IMR-90 (cell line): ENCODE data around the gene CHSY3. TPM values are rescaled to one million over a fixed set of nuclear protein-coding genes. Genes with fewer than 3 reads are reported as not detected.

Experiments used
- ATAC-seq: fragments of 200-7000 bp; cut with Tn5 transposase; 2 replicates; pipeline ENCODE4 v1.9.1; 2020; ENCODE audit warnings: low read depth, mild to moderate bottlenecking, moderate library complexity
- BruUV-seq: library from RNA; stranded (reverse); fragments of 400-500 nt; replicated peaks from 2 replicates; lab custom pipeline; 2021; lab: Mats Ljungman, UMichigan
- CTCF ChIA-PET: fragments of 300-600 bp; formaldehyde crosslinking; extraction: SDS; loops from one replicate; lab custom pipeline; 2021; ENCODE audit warnings: antibody characterized with exemption; lab: Yijun Ruan, JAX
- POLR2A ChIA-PET: fragments of 300-600 bp; sonication (Branson Sonifier 250); formaldehyde crosslinking; loops from one replicate; lab custom pipeline; 2022; ENCODE audit warnings: antibody characterized with exemption; ENCODE audit not compliant: unreplicated experiment; lab: Charles Lee
- DNase-seq: peaks from one replicate; pipeline ENCODE4 v3.0.0; 2013
- H2AFZ ChIP-seq: replicated peaks from 2 replicates; pipeline ENCODE3; 2013; ENCODE audit warnings: low read length, mild to moderate bottlenecking; ENCODE audit not compliant: poor library complexity
- H2AK5ac ChIP-seq: 2 replicates; pipeline ENCODE4 v1.6.1; 2013; ENCODE audit warnings: low read depth, low read length, inconsistent platforms
- H2AK9ac ChIP-seq: replicated peaks from 2 replicates; pipeline ENCODE3; 2013; ENCODE audit warnings: mild to moderate bottlenecking, low read depth, low read length, moderate library complexity; ENCODE audit not compliant: poor library complexity
- H2BK120ac ChIP-seq: 2 replicates; pipeline ENCODE4 v1.6.1; 2013; ENCODE audit warnings: low read depth, low read length, inconsistent platforms
- H2BK15ac ChIP-seq: 3 replicates; pipeline ENCODE4 v1.6.1; 2013; ENCODE audit warnings: low read depth, low read length, inconsistent platforms
- H2BK20ac ChIP-seq: 2 replicates; pipeline ENCODE4 v1.6.1; 2013; ENCODE audit warnings: low read depth, mild to moderate bottlenecking, inconsistent platforms, low read length, moderate library complexity
- H2BK5ac ChIP-seq: 2 replicates; pipeline ENCODE4 v1.6.1; 2013; ENCODE audit warnings: mild to moderate bottlenecking, low read depth, low read length, inconsistent platforms; ENCODE audit not compliant: poor library complexity, severe bottlenecking
- H3K14ac ChIP-seq: replicated peaks from 2 replicates; pipeline ENCODE4 v1.6.1; 2013; ENCODE audit warnings: low read depth, low read length, inconsistent platforms
- H3K18ac ChIP-seq: 2 replicates; pipeline ENCODE4 v1.6.1; 2013; ENCODE audit warnings: low read depth, low read length, control low read depth
- H3K23ac ChIP-seq: 2 replicates; pipeline ENCODE4 v1.6.1; 2013; ENCODE audit warnings: low read depth, low read length, inconsistent platforms
- H3K27ac ChIP-seq: 2 replicates; pipeline ENCODE4 v1.5.1; 2013; ENCODE audit warnings: mild to moderate bottlenecking, control low read depth, low read length; ENCODE audit not compliant: insufficient read depth
- H3K27me3 ChIP-seq: 2 replicates; pipeline ENCODE4 v1.6.1; 2013; ENCODE audit warnings: low read length; ENCODE audit not compliant: control insufficient read depth, insufficient read depth
- H3K36me3 ChIP-seq: 2 replicates; pipeline ENCODE4 v1.6.1; 2013; ENCODE audit warnings: low read length, mixed read lengths; ENCODE audit not compliant: control insufficient read depth, insufficient read depth
- H3K4ac ChIP-seq: 2 replicates; pipeline ENCODE4 v1.6.1; 2013; ENCODE audit warnings: low read depth, low read length, inconsistent platforms
- H3K4me1 ChIP-seq: 2 replicates; pipeline ENCODE4 v1.6.1; 2013; ENCODE audit warnings: low read length, mixed read lengths; ENCODE audit not compliant: control insufficient read depth, insufficient read depth
- H3K4me2 ChIP-seq: 2 replicates; pipeline ENCODE4 v1.6.1; 2013; ENCODE audit warnings: low read depth, mild to moderate bottlenecking, control low read depth, low read length, moderate library complexity
- H3K4me3 ChIP-seq: 2 replicates; pipeline ENCODE4 v1.5.1; 2013; ENCODE audit warnings: low read depth, mild to moderate bottlenecking, control low read depth, low read length, moderate library complexity; ENCODE audit not compliant: insufficient read depth
- H3K56ac ChIP-seq: 2 replicates; pipeline ENCODE4 v1.6.1; 2013; ENCODE audit warnings: low read length, inconsistent platforms; ENCODE audit not compliant: insufficient read depth; ENCODE audit errors: extremely low read depth
- H3K79me1 ChIP-seq, 2 experiments: 2 replicates each; pipeline ENCODE4 v1.6.1; 2013; ENCODE audit warnings: low read length in 2 of 2, inconsistent platforms in 1 of 2, low read depth in 1 of 2
- H3K9ac ChIP-seq: 2 replicates; pipeline ENCODE4 v1.6.1; 2013; ENCODE audit warnings: low read depth, low read length, control low read depth
- H3K9me1 ChIP-seq: 2 replicates; pipeline ENCODE4 v1.6.1; 2013; ENCODE audit warnings: low read length, inconsistent platforms; ENCODE audit not compliant: insufficient read depth
- H3K9me3 ChIP-seq: 2 replicates; pipeline ENCODE4 v1.6.1; 2013; ENCODE audit warnings: low read length; ENCODE audit not compliant: control insufficient read depth, insufficient read depth
- H4K20me1 ChIP-seq: 2 replicates; pipeline ENCODE4 v1.6.1; 2013; ENCODE audit warnings: low read length, inconsistent platforms; ENCODE audit not compliant: insufficient read depth
- H4K5ac ChIP-seq: 2 replicates; pipeline ENCODE4 v1.6.1; 2013; ENCODE audit warnings: mild to moderate bottlenecking, low read depth, low read length, control low read depth
- H4K8ac ChIP-seq, 2 experiments: 2 replicates each; pipeline ENCODE4 v1.6.1; 2013; ENCODE audit warnings: low read depth in 2 of 2, low read length in 2 of 2, control low read depth in 1 of 2, inconsistent platforms in 1 of 2
- H4K91ac ChIP-seq: 2 replicates; pipeline ENCODE4 v1.6.1; 2013; ENCODE audit warnings: low read depth, low read length, inconsistent platforms; ENCODE audit not compliant: insufficient read depth
- BHLHE40 ChIP-seq: fragments of 150-350 bp; IDR thresholded peaks from 2 replicates; pipeline ENCODE4 v1.6.1; 2016; ENCODE audit warnings: mild to moderate bottlenecking, low read depth, low read length
- CEBPB ChIP-seq: IDR thresholded peaks from 2 replicates; pipeline ENCODE4 v1.6.1; 2012; ENCODE audit warnings: low read depth, low read length, improper control_type of control experiment
- CHD1 ChIP-seq: IDR thresholded peaks from 2 replicates; pipeline ENCODE4 v1.6.1; 2012; ENCODE audit warnings: low read depth, low read length, improper control_type of control experiment
- CTCF ChIP-seq: conservative IDR thresholded peaks from 2 replicates; pipeline ENCODE4 v1.5.1; 2012; ENCODE audit warnings: mild to moderate bottlenecking, low read depth, low read length, improper control_type of control experiment
- FOS ChIP-seq: fragments of 150-350 bp; IDR thresholded peaks from 2 replicates; pipeline ENCODE4 v1.6.1; 2016; ENCODE audit warnings: low read depth, low read length
- MAFK ChIP-seq: IDR thresholded peaks from 2 replicates; pipeline ENCODE4 v1.6.1; 2012; ENCODE audit warnings: low read depth, low read length, improper control_type of control experiment
- MAZ ChIP-seq: IDR thresholded peaks from 2 replicates; pipeline ENCODE4 v1.6.1; 2012; ENCODE audit warnings: low read depth, mild to moderate bottlenecking, low read length, improper control_type of control experiment, moderate library complexity, borderline replicate concordance
- MXI1 ChIP-seq: IDR thresholded peaks from 2 replicates; pipeline ENCODE4 v1.6.1; 2012; ENCODE audit warnings: low read depth, mild to moderate bottlenecking, low read length, moderate library complexity, borderline replicate concordance
- NFE2L2 ChIP-seq: fragments of 150-350 bp; IDR thresholded peaks from 2 replicates; pipeline ENCODE4 v1.6.1; 2016; ENCODE audit warnings: low read depth, mild to moderate bottlenecking, low read length
- POLR2A ChIP-seq: IDR thresholded peaks from 2 replicates; pipeline ENCODE4 v1.6.1; 2012; ENCODE audit warnings: mild to moderate bottlenecking, low read depth, low read length
- RAD21 ChIP-seq: IDR thresholded peaks from 2 replicates; pipeline ENCODE4 v1.6.1; 2012; ENCODE audit warnings: low read length, improper control_type of control experiment
- RCOR1 ChIP-seq: IDR thresholded peaks from 2 replicates; pipeline ENCODE4 v1.6.1; 2012; ENCODE audit warnings: mild to moderate bottlenecking, low read length, improper control_type of control experiment; ENCODE audit not compliant: insufficient replicate concordance
- RFX5 ChIP-seq: IDR thresholded peaks from 2 replicates; pipeline ENCODE4 v1.8.0; 2012; ENCODE audit warnings: low read depth, mild to moderate bottlenecking, low read length, moderate library complexity
- SMC3 ChIP-seq: fragments of 150-350 bp; IDR thresholded peaks from 2 replicates; pipeline ENCODE4 v1.6.1; 2016; ENCODE audit warnings: low read depth, mild to moderate bottlenecking, antibody characterized with exemption, low read length, moderate library complexity
- WGBS, 2 experiments: methylation state at CpG; one replicate each; pipeline versions ENCODE4 v1.1.5 to v1.1.7; 2013; ENCODE audit warnings: missing lambda C conversion rate in 2 of 2; ENCODE audit not compliant: insufficient read length in 1 of 2; ENCODE audit errors: extremely low coverage in 2 of 2; 5-methylcytosine and 5-hydroxymethylcytosine counted together
- dilution Hi-C: fragments of 300-500 bp; cut with HindIII; formaldehyde crosslinking; loops from one replicate; pipeline ENCODE4 v1.14.3; 2018; ENCODE audit warnings: low sequenced_read_pairs; ENCODE audit not compliant: unreplicated experiment
- in situ Hi-C: fragments of 300-500 bp; cut with MboI; formaldehyde crosslinking; loops from 3 replicates; pipeline ENCODE4 v1.14.3; 2019; ENCODE audit warnings: low sequenced_read_pairs, inconsistent platforms, mixed read lengths
- intact Hi-C: fragments of 100-400 bp; cut with micrococcal nuclease; formaldehyde crosslinking; loops from 2 replicates; pipeline ENCODE4 v1.10.0; 2022
- polyA plus RNA-seq, 3 experiments: library from polyadenylated mRNA; depleted of rRNA; stranded (reverse); fragments of >200 nt; gene quantifications; 2 replicates each; pipeline ENCODE4 v1.2.3, GENCODE V29; 2012; ENCODE audit warnings: low replicate concordance in 1 of 3
- total RNA-seq: library from RNA; depleted of rRNA; stranded (reverse); fragments of >200 nt; gene quantifications from 2 replicates; pipeline ENCODE4 v1.2.3, GENCODE V29; 2012
- TF ChIP-seq, protein P1 (sequence below): fragments of 150-350 bp; IDR thresholded peaks from 2 replicates; pipeline ENCODE4 v1.6.1; 2017; ENCODE audit warnings: mild to moderate bottlenecking, antibody characterized with exemption, low read length, low read depth
- TF ChIP-seq, protein P2 (sequence below): fragments of 150-350 bp; IDR thresholded peaks from 2 replicates; pipeline ENCODE4 v1.6.1; 2016; ENCODE audit warnings: low read depth, mild to moderate bottlenecking, low read length, moderate library complexity, borderline replicate concordance

CHSY3 gene
- total and polyA plus RNA-seq, 2 of the 4 experiments (the other 2 are of a cell fraction), result 0.62 to 1.3 TPM

- BruUV-seq, result no TSS peak
- Histone ChIP-seq H2BK5ac (no peak overlapping the region), H3K36me3 (no peaks in the 10 kb centered on the region), H3K4me2 (no peak overlapping the region), H4K8ac (no peak overlapping the region), H3K4me1 (no peaks in the 10 kb centered on the region), H2AK9ac (no peak overlapping the region), H3K14ac (no peak overlapping the region), H3K27me3 (no peaks in the 10 kb centered on the region), H3K9me3 (no peaks in the 10 kb centered on the region), H3K9ac (no peak overlapping the region), H3K4me3 (no peak overlapping the region), H2AK5ac (no peak overlapping the region), H2BK20ac (no peak overlapping the region), H3K9me1 (no peaks in the 10 kb centered on the region), H3K18ac (no peak overlapping the region), H3K27ac (no peak overlapping the region), H3K4ac (no peak overlapping the region), H3K23ac (no peak overlapping the region), H2AFZ (no peak overlapping the region), H3K79me1 (no peaks in the 10 kb centered on the region), H4K20me1 (no peaks in the 10 kb centered on the region), H4K91ac (no peak overlapping the region), H2BK15ac (no peak overlapping the region), H3K56ac (no peak overlapping the region), H4K5ac (no peak overlapping the region), H2BK120ac (no peak overlapping the region)
- CTCF ChIA-PET, result no interaction called here
- intact Hi-C loops, result no loop called here
- TF ChIP-seq SMC3 (no peak), MAFK (no peak), CEBPB (no peak), MAZ (no peak), RCOR1 (no peak), BHLHE40 (no peak), RFX5 (no peak), CHD1 (no peak), NFE2L2 (no peak), CTCF (no peak), MXI1 (no peak), POLR2A (no peak), FOS (no peak), RAD21 (no peak)
- TF ChIP-seq, protein P1, sequence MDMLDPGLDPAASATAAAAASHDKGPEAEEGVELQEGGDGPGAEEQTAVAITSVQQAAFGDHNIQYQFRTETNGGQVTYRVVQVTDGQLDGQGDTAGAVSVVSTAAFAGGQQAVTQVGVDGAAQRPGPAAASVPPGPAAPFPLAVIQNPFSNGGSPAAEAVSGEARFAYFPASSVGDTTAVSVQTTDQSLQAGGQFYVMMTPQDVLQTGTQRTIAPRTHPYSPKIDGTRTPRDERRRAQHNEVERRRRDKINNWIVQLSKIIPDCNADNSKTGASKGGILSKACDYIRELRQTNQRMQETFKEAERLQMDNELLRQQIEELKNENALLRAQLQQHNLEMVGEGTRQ, result no peak
- TF ChIP-seq, protein P2, sequence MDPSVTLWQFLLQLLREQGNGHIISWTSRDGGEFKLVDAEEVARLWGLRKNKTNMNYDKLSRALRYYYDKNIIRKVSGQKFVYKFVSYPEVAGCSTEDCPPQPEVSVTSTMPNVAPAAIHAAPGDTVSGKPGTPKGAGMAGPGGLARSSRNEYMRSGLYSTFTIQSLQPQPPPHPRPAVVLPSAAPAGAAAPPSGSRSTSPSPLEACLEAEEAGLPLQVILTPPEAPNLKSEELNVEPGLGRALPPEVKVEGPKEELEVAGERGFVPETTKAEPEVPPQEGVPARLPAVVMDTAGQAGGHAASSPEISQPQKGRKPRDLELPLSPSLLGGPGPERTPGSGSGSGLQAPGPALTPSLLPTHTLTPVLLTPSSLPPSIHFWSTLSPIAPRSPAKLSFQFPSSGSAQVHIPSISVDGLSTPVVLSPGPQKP, result no peak
- POLR2A ChIA-PET, result no interaction called here
- DNase-seq (no peak), ATAC-seq (no peak)
- dilution Hi-C loops, result no loop called here
- in situ Hi-C loops, result loop anchor here (25.0 kb wide), 1 partner anchor 1497 kb away; no protein-coding TSS in a partner anchor
- WGBS, 2 experiments, result no CpG with 5 or more reads among the region's 2 CpGs
These were observed 11.2 kb downstream of the CHSY3 start for GRCh38 chr5:129915415-129915814.
